CD4-positive, alpha-beta T cell (primary cell): ENCODE measurements around the gene USP46. TPM values are rescaled to one million over a fixed set of nuclear protein-coding genes. Genes with fewer than 3 reads are reported as not detected.

Experiments used
- ATAC-seq: fragments of 200-7000 bp; cut with Tn5 transposase; one replicate; pipeline ENCODE4 v1.10.0; 2022; ENCODE audit warnings: mild to moderate bottlenecking; ENCODE audit not compliant: poor library complexity
- CTCF ChIA-PET: fragments of 350-600 bp; sonication (Branson Sonifier 250); formaldehyde crosslinking; loops from one replicate; lab custom pipeline; 2021; ENCODE audit warnings: antibody characterized with exemption, inconsistent platforms; lab: Charles Lee
- POLR2A ChIA-PET: fragments of 350-600 bp; sonication (Branson Sonifier 250); formaldehyde crosslinking; loops from one replicate; lab custom pipeline; 2021; ENCODE audit warnings: antibody characterized with exemption, inconsistent platforms; lab: Charles Lee
- DNase-seq, 14 experiments: peaks; one replicate each; pipeline ENCODE4 v3.0.0-alpha.2; 2013 to 2020; ENCODE audit warnings: mixed read lengths in 2 of 14
- H3K27ac ChIP-seq, 2 donors: one replicate each; pipeline versions ENCODE4 v1.5.1 to v1.7.0; 2013; ENCODE audit warnings: low read length in 2 of 2, low read depth in 1 of 2, mild to moderate bottlenecking in 1 of 2
- H3K27me3 ChIP-seq, 2 experiments: 1 replicate in 1 of 2; 2 replicates in 1 of 2; pipeline versions ENCODE4 v1.6.1 to v1.7.0; 2013; ENCODE audit warnings: low read length in 2 of 2, control low read depth in 1 of 2, mild to moderate bottlenecking in 1 of 2, moderate library complexity in 1 of 2; ENCODE audit not compliant: insufficient read depth in 2 of 2, control insufficient read depth in 1 of 2
- H3K36me3 ChIP-seq: one replicate; pipeline ENCODE4 v1.6.1; 2013; ENCODE audit warnings: low read length, control low read depth; ENCODE audit not compliant: insufficient read depth
- H3K4me1 ChIP-seq: one replicate; pipeline ENCODE4 v1.6.1; 2013; ENCODE audit warnings: low read length, control low read depth; ENCODE audit not compliant: insufficient read depth
- H3K4me3 ChIP-seq: one replicate; pipeline ENCODE4 v1.5.1; 2013; ENCODE audit warnings: mild to moderate bottlenecking, low read length, moderate library complexity
- H3K9me3 ChIP-seq, 2 experiments: 1 replicate in 1 of 2; 2 replicates in 1 of 2; pipeline versions ENCODE4 v1.6.1 to v1.7.0; 2013; ENCODE audit warnings: low read length in 2 of 2, mild to moderate bottlenecking in 2 of 2, control low read depth in 1 of 2, moderate library complexity in 1 of 2; ENCODE audit not compliant: control insufficient read depth in 1 of 2, insufficient read depth in 1 of 2
- H3K27ac Mint-ChIP-seq: one replicate; pipeline ENCODE4 v1.8.0; 2020; ENCODE audit warnings: mixed read lengths
- H3K27me3 Mint-ChIP-seq: one replicate; pipeline ENCODE4 v1.8.0; 2021; ENCODE audit warnings: mixed read lengths
- H3K36me3 Mint-ChIP-seq: one replicate; pipeline ENCODE4 v1.8.0; 2021; ENCODE audit warnings: low read depth, mixed read lengths
- H3K4me1 Mint-ChIP-seq: one replicate; pipeline ENCODE4 v1.8.0; 2021; ENCODE audit warnings: low read depth, mixed read lengths
- H3K4me3 Mint-ChIP-seq: one replicate; pipeline ENCODE4 v1.8.0; 2020; ENCODE audit warnings: mild to moderate bottlenecking, mixed read lengths
- H3K9me3 Mint-ChIP-seq: one replicate; pipeline ENCODE4 v1.8.0; 2020; ENCODE audit warnings: mixed read lengths
- intact Hi-C, 2 experiments: fragments of 100-400 bp; cut with DNase I in 1 of 2; cut with micrococcal nuclease in 1 of 2; formaldehyde crosslinking; loops; one replicate each; pipeline versions ENCODE4 v1.15.1 to v1.9.0; 2023 to 2025; cut with DNase I, micrococcal nuclease
- total RNA-seq, 174 experiments: library from RNA in 2 of 174; stranded (reverse) in 2 of 174; gene quantifications; one replicate each; pipeline ENCODE4 v1.2.3 and lab custom pipeline; 2021 to 2026
- TF ChIP-seq, protein P1 (sequence below): fragments of 200-600 bp; IDR thresholded peaks from one replicate; pipeline ENCODE4 v1.8.0; 2022; ENCODE audit warnings: antibody characterized with exemption, mild to moderate bottlenecking

Gene USP46
- total RNA-seq, 2 experiments from 2014 or later, result 6.8 to 10.5 TPM

DNA sequence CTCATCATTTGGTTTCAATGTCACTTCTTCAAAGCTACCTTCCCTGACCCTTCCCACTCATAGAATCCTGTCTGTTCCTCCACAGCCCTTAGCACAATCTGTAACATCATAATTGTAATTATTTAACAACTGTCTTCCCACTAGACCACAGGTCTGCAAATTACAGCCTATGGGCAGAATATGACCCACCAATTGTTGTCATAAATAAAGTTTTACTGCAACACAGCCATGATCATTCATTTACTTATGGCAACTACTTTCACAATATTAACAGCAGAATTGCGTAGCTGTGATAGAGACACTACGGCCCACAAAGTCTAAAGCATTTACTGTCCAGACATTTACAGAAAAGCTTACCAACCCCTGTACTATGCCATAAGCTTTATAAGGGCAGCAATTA, 15.9 kb downstream of the USP46 start:
- no peak for ATAC-seq
- Histone ChIP-seq H3K27me3 (no peaks in the 10 kb centered on the region), H3K4me3 (no peak overlapping the region), H3K4me1 (no peaks in the 10 kb centered on the region), H3K36me3 (no peaks in the 10 kb centered on the region), H3K9me3 (no peaks in the 10 kb centered on the region), H3K27ac (no peak overlapping the region)
- Mint-ChIP-seq H3K36me3 (no peaks in the 10 kb centered on the region), H3K27ac (no peak overlapping the region), H3K4me3 (no peak overlapping the region), H3K9me3 (no peaks in the 10 kb centered on the region), H3K4me1 (peaks cover 39% of the 10 kb centered on the region), H3K27me3 (no peaks in the 10 kb centered on the region)
- intact Hi-C loops, result no loop called here
- TF ChIP-seq, protein P1, sequence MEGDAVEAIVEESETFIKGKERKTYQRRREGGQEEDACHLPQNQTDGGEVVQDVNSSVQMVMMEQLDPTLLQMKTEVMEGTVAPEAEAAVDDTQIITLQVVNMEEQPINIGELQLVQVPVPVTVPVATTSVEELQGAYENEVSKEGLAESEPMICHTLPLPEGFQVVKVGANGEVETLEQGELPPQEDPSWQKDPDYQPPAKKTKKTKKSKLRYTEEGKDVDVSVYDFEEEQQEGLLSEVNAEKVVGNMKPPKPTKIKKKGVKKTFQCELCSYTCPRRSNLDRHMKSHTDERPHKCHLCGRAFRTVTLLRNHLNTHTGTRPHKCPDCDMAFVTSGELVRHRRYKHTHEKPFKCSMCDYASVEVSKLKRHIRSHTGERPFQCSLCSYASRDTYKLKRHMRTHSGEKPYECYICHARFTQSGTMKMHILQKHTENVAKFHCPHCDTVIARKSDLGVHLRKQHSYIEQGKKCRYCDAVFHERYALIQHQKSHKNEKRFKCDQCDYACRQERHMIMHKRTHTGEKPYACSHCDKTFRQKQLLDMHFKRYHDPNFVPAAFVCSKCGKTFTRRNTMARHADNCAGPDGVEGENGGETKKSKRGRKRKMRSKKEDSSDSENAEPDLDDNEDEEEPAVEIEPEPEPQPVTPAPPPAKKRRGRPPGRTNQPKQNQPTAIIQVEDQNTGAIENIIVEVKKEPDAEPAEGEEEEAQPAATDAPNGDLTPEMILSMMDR, result no peak
- POLR2A ChIA-PET, result no interaction called here
- CTCF ChIA-PET, result no interaction called here
- no peak for DNase-seq

DNA sequence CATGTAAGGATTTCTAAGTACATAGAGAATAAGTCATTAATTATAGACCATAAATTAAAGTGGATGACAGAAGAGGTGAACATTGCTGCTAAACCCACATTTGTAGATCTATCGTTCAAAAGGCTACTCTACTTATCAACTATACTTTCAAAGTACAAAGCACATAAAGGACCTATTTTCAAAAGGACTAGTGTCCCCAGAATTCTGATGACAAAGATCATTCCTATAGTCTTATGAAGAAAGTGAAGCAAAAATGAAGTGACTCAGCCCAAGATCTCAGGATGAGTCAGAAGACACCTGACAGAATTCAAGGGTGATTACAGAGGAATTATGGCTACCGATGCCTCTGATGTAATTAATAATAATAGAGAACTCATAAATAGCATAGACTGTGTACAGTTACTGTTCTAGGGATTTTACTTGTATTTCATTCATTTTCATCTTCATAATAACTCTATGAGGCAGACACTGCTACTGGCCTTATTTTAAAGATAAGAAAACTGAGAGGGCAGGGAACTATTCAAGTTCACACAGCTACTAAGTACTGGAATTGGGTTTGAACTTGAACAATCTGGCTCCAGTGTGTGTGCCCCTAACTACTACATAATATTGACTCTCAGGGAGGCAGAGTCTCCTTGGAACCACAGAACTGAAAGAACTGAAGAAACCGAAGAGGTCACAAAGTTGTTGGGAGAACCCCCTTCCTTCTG, 17.1 kb downstream of the USP46 start:
- Mint-ChIP-seq H3K36me3 (no peaks in the 10 kb centered on the region), H3K27ac (no peak overlapping the region), H3K27me3 (no peaks in the 10 kb centered on the region), H3K4me1 (peaks cover 30% of the 10 kb centered on the region), H3K9me3 (no peaks in the 10 kb centered on the region), H3K4me3 (no peak overlapping the region)
- no peaks in the 10 kb centered on the region for H3K4me1 ChIP-seq
- CTCF ChIA-PET, result no interaction called here
- TF ChIP-seq, protein P1, result no peak
- H3K36me3 ChIP-seq, result no peaks in the 10 kb centered on the region
- H3K9me3 ChIP-seq, result no peaks in the 10 kb centered on the region
- POLR2A ChIA-PET, result no interaction called here
- ATAC-seq, result no peak
- intact Hi-C loops, result no loop called here
- no peak overlapping the region for H3K27ac ChIP-seq
- no peak for DNase-seq
- no peaks in the 10 kb centered on the region for H3K27me3 ChIP-seq
- H3K4me3 ChIP-seq, result no peak overlapping the region

DNA sequence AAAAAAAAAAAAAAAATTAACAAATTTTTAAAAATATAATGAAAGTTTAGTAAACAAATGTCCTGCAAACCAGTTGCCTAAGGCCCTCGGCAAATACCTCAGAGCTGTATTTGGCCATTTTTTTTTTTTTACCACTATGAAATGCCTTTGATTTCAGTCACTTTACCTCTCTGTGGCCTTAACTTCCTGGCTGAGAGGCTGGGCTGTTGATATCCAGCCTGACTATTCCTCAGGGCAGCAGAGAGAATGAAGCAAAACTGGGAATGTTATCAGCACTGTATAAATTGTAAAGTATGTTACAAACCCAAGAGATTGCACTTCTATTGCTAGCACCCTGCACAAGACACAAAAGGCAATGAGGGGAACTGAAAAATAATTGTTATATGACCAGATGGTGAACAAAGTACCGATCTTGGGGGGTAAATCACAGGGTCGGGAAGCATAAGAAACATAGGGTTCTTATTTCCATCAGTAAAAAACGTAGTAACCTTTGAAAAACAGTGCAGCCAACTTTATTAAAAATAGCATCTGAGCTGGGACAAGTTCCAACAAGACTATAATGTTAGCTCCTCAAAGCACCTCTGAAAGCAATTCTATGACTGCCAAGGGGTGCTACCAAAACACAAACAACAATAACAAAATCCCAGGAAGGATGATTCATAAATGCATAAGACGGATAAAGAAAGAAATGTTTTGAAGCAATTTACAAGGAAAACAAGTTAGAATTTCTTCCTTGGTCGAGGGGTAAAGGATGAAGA, 18.1 kb downstream of the USP46 start:
- Histone ChIP-seq H3K9me3 (no peaks in the 10 kb centered on the region), H3K4me1 (no peaks in the 10 kb centered on the region), H3K36me3 (no peaks in the 10 kb centered on the region), H3K27me3 (no peaks in the 10 kb centered on the region), H3K27ac (no peak overlapping the region), H3K4me3 (no peak overlapping the region)
- no peaks in the 10 kb centered on the region for H3K9me3 Mint-ChIP-seq
- H3K36me3 Mint-ChIP-seq, result no peaks in the 10 kb centered on the region
- intact Hi-C loops, result no loop called here
- TF ChIP-seq, protein P1, result no peak
- CTCF ChIA-PET, result no interaction called here
- no peak overlapping the region for H3K27ac Mint-ChIP-seq
- no peak for DNase-seq
- no peak overlapping the region for H3K4me3 Mint-ChIP-seq
- no peak for ATAC-seq
- peaks cover 24% of the 10 kb centered on the region for H3K4me1 Mint-ChIP-seq
- H3K27me3 Mint-ChIP-seq, result no peaks in the 10 kb centered on the region
- POLR2A ChIA-PET, result no interaction called here
